IPS-11a (cell line): Measurements from ENCODE around the gene KRT6C.

Experiments
- H3K4me3 ChIP-seq: one replicate; pipeline ENCODE4 v1.5.1; 2013; ENCODE audit warnings: low read depth, low read length, control low read depth

KRT6C gene

GRCh38 chr12:52473768-52474167, at the start of gene KRT6C:
KRT6C (minus strand) TSS chr12:52473805; CDS start chr12:52473737, 68 bp downstream.
- H3K4me3 ChIP-seq: no peak within 1 kb of the TSS

- no peak overlapping the region for H3K4me3 ChIP-seq
Observed at GRCh38 chr12:52522346-52523011, 48.9 kb upstream of the KRT6C start.

- H3K4me3 ChIP-seq: no peak overlapping the region
Observed at GRCh38 chr12:52521568-52522266, 48.1 kb upstream of the KRT6C start.

GRCh38 chr12:52521175-52521567, 47.6 kb upstream of the KRT6C start:
- H3K4me3 ChIP-seq: no peak overlapping the region

GRCh38 chr12:52519826-52520662, 46.4 kb upstream of the KRT6C start, which contains the start of gene KRT5:
KRT5 (minus strand) TSS chr12:52520394; CDS start chr12:52520296, 98 bp downstream.
- no peak within 1 kb of the TSS for H3K4me3 ChIP-seq

GRCh38 chr12:52519387-52519703, 45.7 kb upstream of the KRT6C start:
- no peak overlapping the region for H3K4me3 ChIP-seq

- H3K4me3 ChIP-seq: no peak overlapping the region
Observed at GRCh38 chr12:52518574-52519386, 45.2 kb upstream of the KRT6C start.

GRCh38 chr12:52517888-52518287, 44.3 kb upstream of the KRT6C start:
- no peak overlapping the region for H3K4me3 ChIP-seq

- no peak overlapping the region for H3K4me3 ChIP-seq
Observed at GRCh38 chr12:52517005-52517835, 43.6 kb upstream of the KRT6C start.

- no peak overlapping the region for H3K4me3 ChIP-seq
Observed at GRCh38 chr12:52515927-52516831, 42.6 kb upstream of the KRT6C start.

- H3K4me3 ChIP-seq: no peak overlapping the region
Observed at GRCh38 chr12:52515319-52515646, 41.7 kb upstream of the KRT6C start.

- no peak overlapping the region for H3K4me3 ChIP-seq
Observed at GRCh38 chr12:52514471-52515318, 41.1 kb upstream of the KRT6C start.

GRCh38 chr12:52513736-52514135, 40.1 kb upstream of the KRT6C start:
- no peak overlapping the region for H3K4me3 ChIP-seq

- H3K4me3 ChIP-seq: no peak overlapping the region
Observed at GRCh38 chr12:52508211-52508610, 34.6 kb upstream of the KRT6C start.

GRCh38 chr12:52506858-52507715, 33.5 kb upstream of the KRT6C start:
- H3K4me3 ChIP-seq: no peak overlapping the region

- no peak overlapping the region for H3K4me3 ChIP-seq
Observed at GRCh38 chr12:52502877-52503276, 29.3 kb upstream of the KRT6C start.

GRCh38 chr12:52501490-52501889, 27.9 kb upstream of the KRT6C start:
- H3K4me3 ChIP-seq: no peak overlapping the region
